GF-D8 (cell line): Measurements from ENCODE around the gene MAP3K19.
"Not testable (repeated sequence)": the region's sequence is repeated elsewhere in the genome, so short reads cannot be mapped to it uniquely, and the experiment has no call there.

Experiments
- DNase-seq: peaks from one replicate; lab custom pipeline; 2025; lab: John Stamatoyannopoulos, UW

MAP3K19 gene

GRCh38 chr2:135047300-135047699 is at the start of gene MAP3K19:
MAP3K19 (minus strand) TSS chr2:135047447; CDS start chr2:135024647, 22,800 bp downstream.
- DNase-seq, result no peak

- DNase-seq, result no peak
Measured at GRCh38 chr2:135096665-135097446, 49.6 kb upstream of the MAP3K19 start.

- no peak for DNase-seq
Measured at GRCh38 chr2:135095591-135095990, 48.3 kb upstream of the MAP3K19 start.

GRCh38 chr2:135094508-135094907 is 47.3 kb upstream of the MAP3K19 start:
- DNase-seq, result no peak

- DNase-seq, result no peak
Measured at GRCh38 chr2:135093670-135094330, 46.6 kb upstream of the MAP3K19 start.

GRCh38 chr2:135093193-135093592 is 45.9 kb upstream of the MAP3K19 start:
- DNase-seq, result no peak

GRCh38 chr2:135091681-135092080 is 44.4 kb upstream of the MAP3K19 start:
- no peak for DNase-seq

- not testable (repeated sequence) for DNase-seq
Measured at GRCh38 chr2:135089597-135089996, 42.4 kb upstream of the MAP3K19 start.

- DNase-seq, result no peak
Measured at GRCh38 chr2:135086222-135086621, 39.0 kb upstream of the MAP3K19 start.

GRCh38 chr2:135078417-135078816 is 31.2 kb upstream of the MAP3K19 start:
- DNase-seq, result no peak

GRCh38 chr2:135076556-135076955 is 29.3 kb upstream of the MAP3K19 start:
- DNase-seq, result no peak

GRCh38 chr2:135074216-135074615 is 27.0 kb upstream of the MAP3K19 start:
- no peak for DNase-seq

GRCh38 chr2:135072125-135072997 is 25.1 kb upstream of the MAP3K19 start:
- no peak for DNase-seq

- DNase-seq, result no peak
Measured at GRCh38 chr2:135066710-135067109, 19.5 kb upstream of the MAP3K19 start.

- DNase-seq, result no peak
Measured at GRCh38 chr2:135064149-135064548, 16.9 kb upstream of the MAP3K19 start.

GRCh38 chr2:135063210-135063609 is 16.0 kb upstream of the MAP3K19 start:
- DNase-seq, result no peak

GRCh38 chr2:135059577-135059976 is 12.3 kb upstream of the MAP3K19 start:
- DNase-seq, result no peak

- peak; percentile 17 for DNase-seq
Measured at GRCh38 chr2:135056790-135057189, 9.5 kb upstream of the MAP3K19 start.

GRCh38 chr2:135055182-135055786 is 8.0 kb upstream of the MAP3K19 start:
- no peak for DNase-seq

- DNase-seq, result no peak
Measured at GRCh38 chr2:135052997-135053474, 5.8 kb upstream of the MAP3K19 start.

GRCh38 chr2:135052042-135052876 is 5.0 kb upstream of the MAP3K19 start, which contains the start of gene RAB3GAP1:
RAB3GAP1 (plus strand) TSS chr2:135052292; CDS start chr2:135052308, 16 bp downstream.
- peak; percentile 64 for DNase-seq
